GM18519 (cell line): Measurements from ENCODE around the gene GTF2A2.
"Not testable (repeated sequence)": the region's sequence is repeated elsewhere in the genome, so short reads cannot be mapped to it uniquely, and the experiment has no call there.

Experiments used
- ATAC-seq: cut with Tn5 transposase; IDR thresholded peaks from one replicate; pipeline ENCODE4 v1.9.1; 2021; ENCODE audit warnings: mild to moderate bottlenecking, moderate library complexity; ENCODE audit not compliant: unreplicated experiment, low FRiP score

GTF2A2 gene

GRCh38 chr15:59676565-59676964 lies 19.2 kb upstream of the GTF2A2 start:
- no peak for ATAC-seq

DNA sequence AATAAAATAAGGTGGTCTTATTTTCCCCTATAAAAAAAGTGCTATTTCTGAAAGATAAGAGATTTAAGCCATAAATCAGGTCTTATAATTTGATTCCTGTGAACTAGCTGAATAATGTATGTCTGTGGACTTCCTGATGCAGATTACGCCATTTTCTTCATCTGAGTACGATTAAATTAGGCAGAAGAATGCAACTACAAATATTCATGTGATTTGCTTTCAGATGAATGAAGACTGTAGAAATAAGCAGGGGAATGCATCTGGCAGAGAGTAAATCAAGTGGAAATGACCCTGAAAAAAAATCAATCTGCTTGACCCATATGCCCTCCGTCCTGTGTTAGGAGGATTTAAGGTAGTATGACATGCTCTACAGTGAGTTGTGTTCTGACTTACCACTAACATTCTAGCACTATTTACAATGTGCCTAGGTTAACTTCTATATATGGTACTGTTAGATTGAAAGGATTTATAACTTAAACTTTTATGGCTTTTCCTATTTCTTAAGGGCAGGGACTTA lies 17.1 kb upstream of the GTF2A2 start:
- no peak for ATAC-seq

- ATAC-seq, result no peak
Observed at GRCh38 chr15:59668556-59668955, 11.2 kb upstream of the GTF2A2 start.

DNA sequence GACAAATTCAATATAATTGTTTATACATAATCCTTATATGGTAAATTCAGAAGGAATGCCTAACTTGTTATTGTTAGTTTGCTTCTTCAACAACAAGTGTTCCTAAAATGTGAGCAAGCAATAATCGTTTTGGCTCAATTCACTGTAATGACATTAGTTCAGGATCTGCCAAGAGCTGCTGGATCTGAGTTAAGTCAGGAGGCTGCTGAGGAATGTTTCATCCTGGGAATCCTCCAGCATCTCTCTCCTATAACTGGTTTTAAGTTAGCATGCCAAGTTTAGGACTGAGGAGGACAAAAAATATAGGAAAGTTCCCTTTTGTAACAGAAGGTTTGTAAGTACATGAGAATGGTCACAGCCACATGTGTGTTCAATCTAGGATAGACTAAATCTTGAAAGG lies 4.9 kb upstream of the GTF2A2 start:
- no peak for ATAC-seq

DNA sequence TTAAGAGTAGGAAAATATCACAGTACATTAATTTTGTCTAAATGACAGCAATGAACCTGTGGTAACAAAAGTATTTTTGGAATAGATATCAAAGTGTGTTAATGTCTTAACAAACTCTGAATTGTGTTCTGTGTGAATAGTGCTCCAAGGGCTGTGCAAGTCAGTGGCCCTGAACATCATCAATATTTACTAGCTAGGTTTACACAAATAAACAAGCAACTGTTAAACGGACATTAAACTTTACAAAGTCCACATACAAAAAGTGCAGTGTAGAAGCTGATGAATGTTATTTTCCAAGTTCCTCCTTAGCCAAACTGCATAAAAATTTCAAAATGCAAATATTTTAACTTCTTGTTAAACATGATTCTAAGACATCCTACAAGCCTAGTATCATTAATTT lies 2.1 kb upstream of the GTF2A2 start:
- ATAC-seq, result no peak

GRCh38 chr15:59657635-59658125 lies 365 bp upstream of the GTF2A2 start:
- ATAC-seq, result peak; percentile 5

- no peak for ATAC-seq
Observed at GRCh38 chr15:59654046-59654445, 3.3 kb downstream of the GTF2A2 start.

DNA sequence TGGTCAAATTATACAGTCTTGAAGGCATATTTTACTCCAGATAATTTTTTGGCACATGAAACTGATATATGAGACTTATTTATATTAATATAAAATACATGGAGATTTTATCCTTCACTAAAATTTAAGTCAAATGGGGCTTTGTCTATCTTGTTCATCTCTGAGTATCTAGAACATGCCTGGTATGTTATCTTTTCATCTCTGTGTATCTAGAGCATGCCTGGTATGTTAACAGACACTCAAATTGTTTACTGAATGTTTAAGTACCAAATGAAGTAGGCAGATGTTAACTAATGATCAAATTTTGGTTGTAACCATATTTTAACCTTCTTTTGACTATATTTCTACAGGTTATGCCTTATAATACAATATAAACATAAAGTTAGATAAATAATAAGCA lies 7.7 kb downstream of the GTF2A2 start:
- no peak for ATAC-seq

DNA sequence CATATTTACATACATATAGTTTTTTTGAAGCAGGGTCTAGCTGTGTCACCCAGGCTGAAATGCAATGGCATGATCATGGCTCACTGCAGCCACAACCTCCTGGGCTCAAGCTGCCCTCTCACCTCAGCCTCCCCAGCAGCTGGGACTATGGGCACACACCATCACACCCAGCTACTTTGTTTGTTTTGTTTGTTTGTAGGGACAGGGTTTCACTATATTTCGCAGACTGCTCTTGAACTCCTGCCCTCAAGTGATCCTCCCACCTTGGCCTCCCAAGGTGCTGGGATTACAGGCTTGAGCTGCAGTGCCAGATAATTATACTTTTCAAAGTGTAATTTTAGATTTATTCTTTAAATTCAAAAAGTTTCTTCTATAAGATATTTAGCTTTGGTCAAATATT lies 10.2 kb downstream of the GTF2A2 start:
- ATAC-seq, result no peak

- ATAC-seq, result no peak
Observed at GRCh38 chr15:59646277-59646676, 11.0 kb downstream of the GTF2A2 start.

DNA sequence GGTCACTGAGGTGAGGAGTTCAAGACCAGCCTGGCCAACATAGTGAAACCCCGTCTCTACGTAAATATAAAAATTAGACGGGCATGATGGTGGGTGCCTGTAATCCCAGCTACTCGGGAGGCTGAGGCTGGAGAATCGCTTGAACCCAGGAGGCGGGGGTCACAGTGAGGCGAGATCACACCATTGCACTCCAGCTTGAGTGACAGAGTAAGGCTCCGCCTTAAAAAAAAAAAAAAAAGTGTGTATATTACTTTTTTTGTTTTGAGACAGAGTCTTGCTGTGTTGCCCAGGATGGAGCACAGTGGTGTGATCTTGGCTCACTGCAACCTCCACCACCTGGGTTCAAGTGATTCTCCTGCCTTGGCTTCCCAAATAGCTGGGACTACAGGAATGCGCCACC lies 11.5 kb downstream of the GTF2A2 start:
- ATAC-seq, result not testable (repeated sequence)

GRCh38 chr15:59644756-59645155 lies 12.6 kb downstream of the GTF2A2 start:
- no peak for ATAC-seq

GRCh38 chr15:59642351-59642750 lies 15.0 kb downstream of the GTF2A2 start:
- ATAC-seq, result no peak

GRCh38 chr15:59637507-59637906 lies 19.8 kb downstream of the GTF2A2 start:
- not testable (repeated sequence) for ATAC-seq

DNA sequence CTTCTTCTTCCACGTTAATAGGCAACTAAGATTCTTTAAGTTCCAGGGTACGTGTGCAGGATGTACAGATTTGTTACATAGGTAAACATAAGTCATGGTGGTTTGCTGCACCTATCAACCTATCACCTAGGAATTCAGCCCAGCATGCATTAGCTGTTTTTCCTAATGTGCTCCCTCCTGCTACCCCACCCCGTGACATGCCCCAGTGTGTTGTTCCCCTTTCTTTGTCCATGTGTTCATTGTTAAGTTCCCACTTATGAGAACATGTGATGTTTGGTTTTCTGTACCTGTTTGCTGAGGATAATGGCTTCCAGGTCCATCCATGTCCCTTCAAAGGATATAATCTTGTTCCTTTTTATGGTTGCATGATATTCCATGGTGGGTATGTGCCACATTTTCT lies 21.1 kb downstream of the GTF2A2 start:
- no peak for ATAC-seq

DNA sequence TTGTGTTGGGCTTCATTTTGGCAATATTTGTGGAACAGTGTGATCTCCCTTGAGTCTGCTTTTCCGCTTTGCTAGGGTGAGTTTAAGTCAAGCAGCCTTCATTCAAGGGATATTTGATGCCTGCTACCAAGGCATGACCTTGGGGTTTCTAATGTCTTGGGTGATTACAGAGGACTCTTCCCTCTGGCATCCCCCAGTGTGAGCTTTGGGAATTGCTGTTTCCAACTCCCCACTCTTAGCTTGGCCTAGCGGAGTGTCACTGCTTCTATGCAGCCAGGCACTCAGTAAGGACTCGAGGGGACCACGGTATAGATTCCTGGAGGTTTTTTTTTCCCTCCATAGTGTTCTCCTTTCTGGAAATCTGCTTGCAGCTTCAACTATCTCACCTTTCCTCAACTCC lies 24.6 kb downstream of the GTF2A2 start:
- no peak for ATAC-seq

- ATAC-seq, result no peak
Observed at GRCh38 chr15:59622289-59622688, 35.0 kb downstream of the GTF2A2 start.

DNA sequence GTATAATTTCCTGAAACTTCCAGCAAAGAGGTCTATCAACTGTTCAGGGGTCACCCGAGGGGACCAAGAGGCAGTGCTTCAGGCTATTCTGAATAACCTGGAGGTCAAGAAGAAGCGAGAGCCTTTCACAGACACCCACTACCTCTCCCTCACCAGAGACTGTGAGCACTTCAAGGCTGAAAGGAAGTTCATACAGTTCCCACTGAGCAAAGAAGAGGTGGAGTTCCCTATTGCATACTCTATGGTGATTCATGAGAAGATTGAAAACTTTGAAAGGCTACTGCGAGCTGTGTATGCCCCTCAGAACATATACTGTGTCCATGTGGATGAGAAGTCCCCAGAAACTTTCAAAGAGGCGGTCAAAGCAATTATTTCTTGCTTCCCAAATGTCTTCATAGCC lies 38.9 kb downstream of the GTF2A2 start:
- ATAC-seq, result no peak

- no peak for ATAC-seq
Observed at GRCh38 chr15:59616379-59616778, 40.9 kb downstream of the GTF2A2 start.

DNA sequence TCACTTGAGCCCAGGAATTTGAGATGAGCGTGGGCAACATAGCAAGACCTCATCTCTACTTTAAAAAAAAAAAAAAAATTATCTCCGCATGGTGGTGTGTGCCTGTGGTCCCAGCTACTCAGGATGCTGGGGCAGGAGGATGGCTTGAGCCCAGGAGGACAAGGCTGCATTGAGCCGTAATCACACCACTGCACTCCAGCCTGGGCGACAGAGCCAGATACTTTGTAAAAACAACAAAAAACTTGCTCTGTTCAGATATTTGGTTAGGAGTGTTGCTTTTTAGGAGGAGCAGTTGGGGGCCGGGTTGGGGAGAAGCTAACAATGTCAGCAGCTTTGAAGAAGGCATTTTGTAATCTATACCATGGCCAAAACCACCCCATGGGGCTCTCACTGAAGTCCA lies 41.7 kb downstream of the GTF2A2 start:
- ATAC-seq, result no peak

- no peak for ATAC-seq
Observed at GRCh38 chr15:59614153-59614552, 43.2 kb downstream of the GTF2A2 start.

DNA sequence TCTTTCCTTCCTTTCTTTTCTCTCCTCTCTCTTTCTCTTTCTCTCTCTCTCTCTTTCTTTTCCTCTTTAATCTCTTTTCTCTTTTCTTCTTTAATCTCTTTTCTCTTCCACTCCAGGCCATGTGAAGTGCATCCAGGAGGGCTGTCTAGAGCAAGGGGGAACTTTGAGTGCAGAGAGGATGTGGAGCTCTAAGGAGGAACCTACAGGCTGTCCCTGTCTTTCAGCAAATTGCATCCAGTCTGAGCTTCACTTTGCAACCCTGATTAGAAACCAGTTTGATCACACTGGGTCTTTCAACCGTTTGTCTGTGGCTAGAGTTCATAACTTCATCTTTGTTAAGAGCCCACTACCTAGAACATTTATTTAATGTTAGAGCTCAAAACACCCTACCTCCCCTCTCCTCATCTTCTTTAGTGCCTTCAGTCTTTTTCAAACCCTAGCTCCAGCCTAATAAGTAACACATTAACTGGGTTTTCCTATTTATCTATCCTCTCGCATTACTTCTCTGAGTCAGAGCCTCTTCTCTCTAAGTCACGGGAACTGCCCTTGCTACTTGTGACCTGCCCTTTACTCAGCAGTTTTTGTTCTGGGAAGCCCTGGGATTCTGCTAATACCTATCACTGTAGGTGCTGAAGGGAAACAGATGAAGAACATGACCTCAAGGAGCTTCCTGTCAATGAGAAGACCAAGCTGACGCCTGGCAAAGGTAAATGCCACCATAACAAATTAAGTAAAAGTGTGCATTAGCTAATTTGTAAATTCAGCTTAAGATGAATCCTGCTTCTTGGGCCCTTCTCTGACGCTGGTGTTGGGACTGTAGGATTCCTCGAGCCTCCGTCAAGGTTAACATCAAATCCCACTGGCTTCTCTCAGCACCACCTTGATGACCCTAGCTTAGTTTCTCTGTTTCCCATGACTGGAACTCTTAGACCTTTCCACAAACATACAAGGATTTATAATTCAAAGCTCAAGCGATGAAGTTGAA lies 45.7 kb downstream of the GTF2A2 start, which contains the start of gene GCNT3:
TSS of gene GCNT3 (plus strand) at position 508 of the 985 bp plus-strand sequence. CDS start 6,456 bp downstream, outside the sequence.
- no peak for ATAC-seq
